Medulla oblongata (tissue), 1 donor: Measurements from ENCODE around the gene ZFAND3.

Experiments used
- DNase-seq: peaks from one replicate; pipeline ENCODE4 v3.0.0-alpha.2; 2015; ENCODE audit errors: extremely low spot score

ZFAND3 gene

DNA sequence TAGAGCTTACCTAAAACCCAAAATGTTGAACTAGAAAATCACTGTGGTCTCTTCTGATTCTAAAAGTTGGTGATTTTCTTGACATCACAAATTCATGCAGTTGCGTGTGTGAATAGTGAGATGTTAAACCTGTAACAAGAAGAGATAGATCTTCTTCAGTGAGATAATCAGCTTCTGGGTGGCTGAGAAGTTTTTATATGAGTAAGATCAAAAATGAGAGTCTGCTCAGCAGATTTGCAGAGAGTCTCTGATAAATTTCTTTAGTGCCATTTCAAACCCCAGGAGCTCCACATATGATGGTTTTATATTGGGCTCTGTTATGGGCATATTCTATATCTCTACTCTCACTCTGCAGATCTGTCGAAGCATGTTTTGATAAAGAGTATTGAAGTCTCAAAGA lies 185.4 kb downstream of the ZFAND3 start:
- DNase-seq = no peak

- no peak for DNase-seq
Measured at GRCh38 chr6:38011937-38012336, 192.4 kb downstream of the ZFAND3 start.

DNA sequence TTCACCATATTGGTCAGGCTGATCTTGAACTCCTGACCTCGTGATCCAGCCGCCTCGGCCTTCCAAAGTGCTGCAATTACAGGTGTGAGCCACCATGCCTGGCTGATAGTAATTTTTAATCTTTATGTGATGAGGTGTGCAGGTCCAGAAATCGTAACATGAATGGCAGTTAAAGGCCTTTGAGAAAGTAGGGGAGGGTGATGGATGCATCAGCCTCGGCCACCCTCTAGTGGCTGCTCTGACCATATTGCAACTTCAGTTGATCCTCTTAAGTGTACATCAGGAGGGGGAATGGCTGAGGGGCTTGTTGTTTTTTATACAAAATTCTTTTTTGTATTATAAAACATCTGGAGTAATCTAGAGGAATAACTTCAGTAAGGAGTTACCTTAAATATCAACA lies 193.0 kb downstream of the ZFAND3 start:
- DNase-seq = peak; percentile 40

DNA sequence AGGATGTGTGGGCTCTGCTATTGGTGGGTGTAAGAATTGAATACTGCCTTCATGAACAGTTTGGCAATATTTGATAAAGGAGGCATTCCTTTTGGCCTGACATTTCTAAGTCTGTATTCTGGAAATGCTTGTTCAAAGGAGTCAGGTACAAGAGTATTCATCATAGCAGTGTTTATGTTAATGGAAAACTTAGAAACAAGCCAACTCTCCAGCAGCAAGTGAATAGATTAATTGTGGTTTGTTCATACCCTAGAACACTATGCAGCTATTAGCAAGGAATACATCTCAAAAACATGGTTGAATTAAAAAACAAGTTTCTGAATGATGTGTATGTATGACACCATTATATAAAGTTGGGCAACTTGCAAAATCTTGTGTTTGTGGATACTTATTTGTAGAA lies 195.8 kb downstream of the ZFAND3 start:
- no peak for DNase-seq

DNA sequence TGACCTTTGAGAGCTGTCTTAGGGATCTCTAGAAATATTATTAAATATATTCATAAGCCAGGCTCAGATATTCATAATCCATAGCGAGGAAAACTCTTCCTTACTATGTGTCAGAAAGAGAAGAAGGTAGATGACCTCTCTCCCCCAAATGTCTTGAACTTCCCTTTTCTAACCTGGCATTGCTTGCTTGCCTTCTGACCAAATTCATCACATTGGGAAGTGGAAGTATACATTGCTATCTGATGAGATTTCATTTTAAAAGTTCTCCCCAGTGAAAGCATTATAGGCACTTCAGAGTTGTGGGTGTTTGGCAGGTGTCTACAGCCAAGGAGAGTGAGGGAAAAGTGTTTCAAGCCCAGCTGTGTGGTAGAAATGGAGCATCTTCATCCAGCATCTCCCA lies 197.3 kb downstream of the ZFAND3 start:
- peak; percentile 36 for DNase-seq

DNA sequence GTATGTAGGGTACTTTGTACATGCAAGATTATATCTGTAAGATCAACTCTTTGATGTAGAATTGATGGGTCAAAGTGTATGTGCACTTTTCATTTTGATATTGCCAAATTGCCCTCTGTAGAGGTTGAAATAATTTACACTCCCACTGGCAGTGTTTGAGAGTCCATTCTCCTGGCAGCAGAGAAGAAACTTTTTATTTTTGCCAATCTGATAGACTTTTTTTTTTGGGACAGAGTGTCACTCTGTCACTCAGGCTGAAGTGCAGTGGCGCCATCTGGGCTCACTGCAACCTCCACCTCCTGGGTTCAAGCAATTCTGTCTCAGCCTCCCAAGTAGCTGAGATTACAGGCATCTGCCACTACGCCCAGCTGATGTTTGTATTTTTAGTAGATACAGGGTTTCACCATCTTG lies 199.2 kb downstream of the ZFAND3 start:
- DNase-seq = no peak

GRCh38 chr6:38020593-38020992 lies 201.1 kb downstream of the ZFAND3 start:
- no peak for DNase-seq

GRCh38 chr6:38021029-38021428 lies 201.5 kb downstream of the ZFAND3 start:
- no peak for DNase-seq

GRCh38 chr6:38021571-38021970 lies 202.0 kb downstream of the ZFAND3 start:
- DNase-seq = no peak

GRCh38 chr6:38022688-38023087 lies 203.2 kb downstream of the ZFAND3 start:
- DNase-seq = no peak

DNA sequence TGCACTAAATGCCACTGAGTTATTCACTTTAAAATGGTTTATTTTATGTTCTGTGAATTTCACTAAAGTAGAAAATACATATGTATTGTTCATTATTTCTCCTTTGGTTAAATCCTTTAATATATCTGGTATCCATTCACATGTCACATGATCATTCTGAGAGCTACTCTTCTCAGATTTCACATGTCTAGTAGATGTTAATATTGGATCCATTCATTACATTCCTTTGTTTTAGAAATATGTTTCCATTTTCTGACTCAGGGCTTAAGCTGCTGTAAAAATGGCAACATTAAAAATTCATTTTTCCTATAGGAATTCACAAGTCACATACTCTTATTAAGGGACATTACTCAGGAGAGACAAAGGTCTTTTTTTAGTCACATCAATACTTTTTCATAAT lies 205.4 kb downstream of the ZFAND3 start:
- no peak for DNase-seq

DNA sequence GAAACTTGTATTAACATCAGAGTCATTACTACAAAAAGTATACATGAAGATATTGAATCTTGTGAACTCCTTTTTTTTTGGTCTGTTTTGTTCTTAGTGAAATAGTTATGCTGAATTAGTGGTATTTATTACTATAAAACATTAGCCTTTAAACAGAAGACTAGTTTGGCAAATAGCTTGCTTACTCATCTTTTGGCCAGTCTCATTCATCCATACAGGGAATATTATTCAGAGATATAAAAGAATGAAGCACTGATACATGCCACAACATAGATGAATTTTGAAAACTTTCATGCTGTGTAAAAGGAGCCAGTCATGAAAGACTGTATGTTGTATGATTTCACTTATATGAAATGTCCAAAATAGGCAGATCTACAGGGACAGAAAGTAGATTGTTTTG lies 205.9 kb downstream of the ZFAND3 start:
- no peak for DNase-seq

DNA sequence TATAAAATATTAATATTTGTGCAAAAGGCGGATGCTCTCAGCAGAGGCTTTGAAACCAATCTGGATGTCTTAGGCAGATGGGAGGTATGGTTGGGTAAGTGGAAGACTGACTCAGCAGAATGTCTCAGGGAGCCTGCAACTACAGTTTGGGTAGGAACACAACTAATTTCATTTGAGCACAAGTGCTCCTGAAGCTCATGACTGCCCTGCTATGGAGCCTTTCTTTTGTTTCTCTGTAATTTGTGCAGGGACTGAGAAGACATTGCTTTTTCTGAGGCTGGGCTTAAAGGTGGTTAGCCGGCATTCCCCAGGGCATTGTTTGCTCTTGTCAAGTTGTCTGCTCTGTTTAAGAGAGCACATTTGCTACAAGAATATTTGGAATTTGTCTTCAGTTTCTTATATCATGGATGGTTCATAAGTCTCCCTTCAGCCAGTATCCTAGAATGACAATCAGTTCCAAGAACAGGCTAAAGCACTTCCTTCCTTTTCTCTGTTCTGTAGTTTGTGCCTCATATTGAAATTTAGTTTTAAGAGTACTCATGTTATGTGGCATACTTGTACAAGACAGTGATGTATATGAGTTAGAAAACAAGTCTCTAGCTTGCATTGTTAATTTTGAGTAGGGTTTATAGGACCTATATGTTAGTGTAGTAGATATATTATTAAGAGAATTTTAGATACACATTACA lies 208.3 kb downstream of the ZFAND3 start:
- no peak for DNase-seq

DNA sequence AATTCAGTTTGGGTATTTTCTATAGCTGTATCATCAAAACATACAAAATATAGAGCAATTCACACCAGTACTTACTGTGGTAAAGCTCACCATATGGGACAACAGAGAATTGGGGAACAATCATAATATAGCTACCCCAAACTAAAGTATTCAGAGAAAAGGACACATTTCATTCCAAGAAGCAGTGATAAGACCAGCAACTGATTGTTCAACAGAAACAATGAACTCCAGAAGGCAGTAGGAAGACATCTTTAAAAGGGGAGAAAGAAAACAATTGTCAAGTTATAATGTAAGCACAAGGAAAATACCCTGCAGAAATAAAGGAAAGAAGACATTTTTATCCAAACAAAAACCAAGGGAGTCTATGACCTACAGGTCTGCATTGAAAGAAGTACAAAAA lies 210.9 kb downstream of the ZFAND3 start:
- no peak for DNase-seq

- DNase-seq = no peak
Measured at GRCh38 chr6:38032797-38033196, 213.3 kb downstream of the ZFAND3 start.

GRCh38 chr6:38033442-38033982 lies 214.0 kb downstream of the ZFAND3 start:
- DNase-seq = no peak

- DNase-seq = peak; percentile 66
Measured at GRCh38 chr6:38034274-38034914, 214.9 kb downstream of the ZFAND3 start.

GRCh38 chr6:38035478-38035877 lies 216.0 kb downstream of the ZFAND3 start:
- no peak for DNase-seq

GRCh38 chr6:38039502-38039901 lies 220.0 kb downstream of the ZFAND3 start:
- DNase-seq = no peak

GRCh38 chr6:38040254-38040653 lies 220.7 kb downstream of the ZFAND3 start:
- no peak for DNase-seq

- DNase-seq = no peak
Measured at GRCh38 chr6:38043259-38043753, 223.8 kb downstream of the ZFAND3 start.

DNA sequence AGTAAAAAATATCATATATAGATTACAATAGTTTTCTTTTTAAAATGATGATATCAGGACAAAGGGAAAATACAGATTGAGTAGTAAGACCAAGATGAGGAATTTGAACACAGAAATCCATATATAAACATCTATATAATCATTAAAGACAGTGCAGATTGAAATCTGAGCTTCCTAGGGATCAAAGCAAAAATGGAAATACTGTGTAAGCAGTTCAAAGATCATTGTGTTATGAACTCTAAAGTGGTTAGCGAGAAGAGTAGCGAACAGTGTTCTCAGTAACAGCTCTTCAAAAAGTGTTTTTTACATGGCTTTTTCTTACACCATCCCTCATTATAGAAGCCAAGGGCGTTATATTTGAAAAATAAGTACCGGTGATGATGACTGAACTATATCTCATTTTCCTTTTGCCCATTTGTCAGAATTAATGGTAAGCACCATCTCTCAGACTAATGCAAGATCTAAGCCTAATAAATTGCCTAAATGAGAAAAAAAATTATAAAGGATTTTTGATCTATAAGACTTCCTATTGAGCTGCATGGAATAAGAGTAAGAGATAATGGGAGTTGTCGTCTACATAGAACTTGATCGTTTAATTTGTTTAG lies 226.3 kb downstream of the ZFAND3 start:
- no peak for DNase-seq

DNA sequence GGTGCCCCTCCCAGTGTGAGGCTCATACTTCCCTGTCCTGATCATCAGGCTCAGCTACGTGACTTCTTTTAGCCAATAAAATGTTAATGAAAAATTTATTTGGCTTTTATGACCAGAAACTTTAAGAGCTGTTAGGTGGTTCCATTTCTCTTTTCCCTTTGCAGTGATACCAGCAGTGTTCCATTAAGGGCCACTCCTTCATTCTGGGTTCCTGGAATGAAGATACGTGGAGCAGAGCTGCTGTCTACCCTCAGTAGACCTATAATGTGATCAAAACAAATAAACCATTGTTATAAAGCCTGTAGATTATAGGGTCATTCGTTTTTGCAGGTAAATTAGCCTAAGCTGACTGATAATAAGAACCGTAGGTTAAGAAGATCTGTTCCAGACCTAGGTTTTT lies 228.0 kb downstream of the ZFAND3 start:
- DNase-seq = no peak
